Stimulated activated CD8-positive, alpha-beta memory T cell treated with anti-CD3 and anti-CD28 coated beads, Interleukin-4, amount 100 ng/mL, for 1 hour (primary cell): ENCODE data around the gene CHD9.
"Not testable (repeated sequence)": the region's sequence is repeated elsewhere in the genome, so short reads cannot be mapped to it uniquely, and the experiment has no call there.

Experiments
- DNase-seq, 2 donors: peaks; one replicate each; pipeline ENCODE4 v3.0.0-alpha.2; 2020; ENCODE audit warnings: low read depth in 2 of 2, low spot score in 1 of 2

CHD9 gene

GRCh38 chr16:53054670-53055485, at the start of gene CHD9:
Gene CHD9, plus strand, starts transcription at chr16:53054991. Its CDS starts 101,099 bp downstream, at chr16:53156090.
- peak; percentile 34 to 39 for DNase-seq

GRCh38 chr16:53007095-53007494, 47.7 kb upstream of the CHD9 start:
- no peak for DNase-seq

DNA sequence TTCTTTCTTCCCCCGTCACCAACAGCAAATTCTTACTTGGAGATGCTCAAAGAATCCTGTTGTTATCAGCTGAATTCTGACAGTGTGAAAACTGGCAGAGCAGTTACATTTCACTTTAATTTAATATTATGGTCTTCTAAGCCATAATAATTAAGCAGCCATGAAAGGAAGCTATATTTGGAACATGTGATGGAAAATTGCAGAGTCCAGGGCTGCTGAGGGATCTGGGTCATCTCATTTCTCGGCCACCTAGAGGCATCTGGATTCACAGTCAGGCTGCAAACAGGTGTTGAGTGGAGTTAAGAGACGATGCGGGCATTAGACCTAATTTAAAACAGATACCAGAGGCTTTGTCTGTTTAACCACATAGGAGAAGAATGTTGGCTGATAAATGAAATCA, 40.5 kb upstream of the CHD9 start:
- DNase-seq, result no peak

GRCh38 chr16:53018834-53019416, 35.9 kb upstream of the CHD9 start:
- DNase-seq, result no peak

DNA sequence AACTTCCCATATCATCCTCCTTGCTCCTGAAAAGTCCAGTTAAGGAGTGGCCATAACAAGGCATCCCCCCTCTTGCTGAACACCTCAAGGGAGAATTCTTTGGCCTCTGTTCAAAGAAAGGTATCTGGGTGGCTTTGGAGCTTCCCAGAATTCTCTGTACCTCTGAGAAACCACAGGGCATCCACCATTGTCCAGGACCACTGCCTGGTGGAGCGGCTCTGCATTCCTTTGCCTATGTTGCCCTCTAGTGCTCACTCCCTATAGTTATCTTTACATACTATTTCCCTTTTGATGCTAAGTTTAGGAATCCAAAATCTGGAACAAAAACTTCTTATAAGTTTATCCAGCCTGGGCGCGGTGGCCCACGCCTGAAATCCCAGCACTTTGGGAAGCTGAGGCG, 32.4 kb upstream of the CHD9 start:
- no peak for DNase-seq

GRCh38 chr16:53024045-53024444, 30.7 kb upstream of the CHD9 start:
- DNase-seq, result no peak

GRCh38 chr16:53029971-53030370, 24.8 kb upstream of the CHD9 start:
- DNase-seq, result no peak

DNA sequence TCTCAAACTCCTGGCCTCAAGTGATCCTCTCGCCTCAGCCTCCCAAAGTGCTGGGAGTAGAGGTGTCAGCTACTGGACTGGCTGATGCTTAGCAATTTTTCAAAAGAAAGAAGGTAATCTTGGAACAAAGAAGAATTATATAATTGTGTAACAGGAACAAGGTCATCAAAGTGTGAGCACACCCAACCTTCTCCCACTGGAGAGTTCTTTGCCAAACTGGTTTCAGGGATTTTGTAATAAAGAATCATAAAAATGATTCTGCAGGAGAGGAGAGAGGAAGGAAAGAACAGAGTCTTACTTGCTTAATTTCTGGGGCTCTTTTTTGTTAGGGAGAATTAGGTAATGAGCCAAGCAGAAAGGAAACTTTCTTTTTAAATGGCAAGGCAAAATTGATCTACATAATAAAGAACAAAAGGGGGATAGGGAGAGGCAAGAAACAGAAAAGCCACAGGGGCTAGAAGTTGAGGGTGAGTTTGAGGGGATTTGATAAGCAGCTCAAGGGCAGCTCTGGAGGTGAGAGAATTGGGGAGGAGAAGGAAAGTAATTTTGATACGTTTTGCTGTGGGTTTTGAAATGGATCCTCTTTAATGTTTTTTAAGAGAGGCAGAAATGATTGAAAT, 23.4 kb upstream of the CHD9 start:
- DNase-seq, result no peak

- no peak for DNase-seq
Observed at GRCh38 chr16:53034306-53034705, 20.5 kb upstream of the CHD9 start.

GRCh38 chr16:53035176-53035942, 19.4 kb upstream of the CHD9 start:
- DNase-seq, result no peak

GRCh38 chr16:53036066-53036465, 18.7 kb upstream of the CHD9 start:
- no peak for DNase-seq

GRCh38 chr16:53036711-53037110, 18.1 kb upstream of the CHD9 start:
- not testable (repeated sequence) for DNase-seq

GRCh38 chr16:53040788-53041187, 14.0 kb upstream of the CHD9 start:
- no peak for DNase-seq

- DNase-seq, result no peak
Observed at GRCh38 chr16:53041320-53042051, 13.3 kb upstream of the CHD9 start.

DNA sequence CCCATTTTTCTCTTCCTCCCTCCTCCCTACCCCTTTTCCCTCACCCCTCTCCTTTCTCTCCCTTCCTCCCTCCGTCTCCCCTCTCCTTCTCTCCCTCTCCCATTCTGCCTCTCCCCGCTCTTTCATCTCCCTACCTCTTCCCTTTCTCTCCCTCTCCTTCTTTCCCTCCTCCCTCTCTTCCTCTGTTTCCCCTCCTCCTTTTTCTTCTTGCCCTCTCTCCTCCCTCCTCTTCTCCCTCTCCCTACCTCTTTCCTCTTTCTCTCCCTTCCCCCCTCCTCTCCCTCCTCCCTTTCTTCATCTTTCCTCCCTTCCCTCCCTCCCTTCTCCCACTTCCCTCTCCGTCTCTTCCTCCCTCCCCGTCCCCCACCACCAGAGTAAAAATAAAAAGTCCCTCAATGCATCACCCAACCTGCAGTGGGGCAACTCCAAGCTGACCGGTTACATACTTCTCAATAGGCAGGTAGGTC, 12.5 kb upstream of the CHD9 start:
- DNase-seq, result no peak

DNA sequence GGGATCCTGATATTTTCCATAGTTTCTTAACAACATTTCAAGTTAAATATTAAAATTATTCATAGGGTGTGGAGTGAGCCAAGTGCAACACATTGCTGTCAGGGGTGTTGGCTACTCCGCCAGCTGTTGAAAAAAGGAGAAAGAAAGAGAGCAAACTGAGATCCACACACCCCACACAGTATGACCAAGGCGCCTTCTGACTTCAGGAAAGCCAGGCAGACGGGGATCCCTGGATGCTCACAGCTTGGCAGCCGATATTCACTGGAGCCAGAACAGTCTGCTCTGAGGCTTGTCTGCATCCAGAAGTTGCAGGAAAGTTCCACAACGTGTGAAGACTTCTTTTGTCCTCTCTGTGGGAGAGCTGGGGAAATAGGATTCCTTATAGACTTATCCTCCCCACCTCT, 11.4 kb upstream of the CHD9 start:
- DNase-seq, result no peak

GRCh38 chr16:53043986-53044601, 10.7 kb upstream of the CHD9 start:
- DNase-seq, result no peak

GRCh38 chr16:53045341-53046220, 9.2 kb upstream of the CHD9 start:
- DNase-seq, result no peak

DNA sequence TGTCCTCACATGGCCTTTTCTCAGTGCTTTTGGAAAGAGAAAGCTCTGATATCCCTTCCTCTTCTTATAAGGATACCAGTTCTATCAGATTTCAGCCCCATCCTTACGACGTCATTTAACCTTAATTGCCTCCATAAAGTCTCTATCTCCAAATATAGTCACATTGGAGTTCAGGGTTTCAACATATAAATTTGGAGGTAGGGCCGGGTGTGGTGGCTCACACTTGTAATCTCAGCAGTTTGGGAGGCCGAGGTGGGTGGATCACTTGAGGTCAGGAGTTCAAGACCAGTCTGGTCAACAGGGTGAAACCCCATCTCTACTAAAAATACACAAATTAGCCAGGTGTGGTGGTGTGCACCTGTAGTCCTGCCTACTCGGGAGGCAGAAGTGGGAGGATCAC, 7.3 kb upstream of the CHD9 start:
- not testable (repeated sequence) for DNase-seq
